Loucy (cell line): Measurements from ENCODE around the gene KIAA0753.
"Not testable (repeated sequence)": the region's sequence is repeated elsewhere in the genome, so short reads cannot be mapped to it uniquely, and the experiment has no call there.

Experiments used
- H2AFZ ChIP-seq: fragments of 200-600 bp; sonication (generic); 2 replicates; pipeline ENCODE4 v1.6.0; 2016; ENCODE audit warnings: antibody characterized with exemption, mild to moderate bottlenecking, low read length, moderate library complexity
- H3F3A ChIP-seq: fragments of 200-600 bp; 2 replicates; pipeline ENCODE4 v1.6.0; 2016; ENCODE audit warnings: antibody characterized with exemption, low read depth, mild to moderate bottlenecking
- H3K27me3 ChIP-seq: fragments of 200-600 bp; sonication (generic); 2 replicates; pipeline ENCODE4 v1.6.1; 2014; ENCODE audit warnings: low read length, mild to moderate bottlenecking; ENCODE audit not compliant: insufficient read depth, poor library complexity, severe bottlenecking
- H3K36me3 ChIP-seq: fragments of 200-600 bp; sonication (generic); 2 replicates; pipeline ENCODE4 v1.6.1; 2016; ENCODE audit warnings: low read length; ENCODE audit not compliant: insufficient read depth
- H3K4me1 ChIP-seq: fragments of 200-600 bp; sonication (generic); 2 replicates; pipeline ENCODE4 v1.5.1; 2014; ENCODE audit warnings: low read length, mild to moderate bottlenecking; ENCODE audit not compliant: insufficient read depth, poor library complexity, severe bottlenecking
- H3K4me2 ChIP-seq: fragments of 200-600 bp; sonication (generic); 2 replicates; pipeline ENCODE4 v1.6.0; 2014; ENCODE audit warnings: antibody characterized with exemption, low read length, low read depth, mild to moderate bottlenecking; ENCODE audit not compliant: poor library complexity, severe bottlenecking
- H3K4me3 ChIP-seq: fragments of 200-600 bp; sonication (generic); 2 replicates; pipeline ENCODE4 v1.5.1; 2014; ENCODE audit warnings: low read length, mild to moderate bottlenecking, mixed read lengths; ENCODE audit not compliant: poor library complexity, severe bottlenecking
- H3K79me2 ChIP-seq: fragments of 200-600 bp; sonication (generic); 2 replicates; pipeline ENCODE4 v1.6.1; 2014; ENCODE audit warnings: low read length; ENCODE audit not compliant: insufficient read depth
- H3K9ac ChIP-seq: fragments of 200-600 bp; sonication (generic); 2 replicates; pipeline ENCODE4 v1.6.0; 2014; ENCODE audit warnings: mild to moderate bottlenecking, low read depth, low read length, moderate library complexity; ENCODE audit not compliant: poor library complexity, severe bottlenecking
- H3K9me2 ChIP-seq: fragments of 200-600 bp; sonication (generic); replicated peaks from 2 replicates; pipeline ENCODE4 v1.6.1; 2016; ENCODE audit warnings: low read depth, low read length, mixed read lengths
- H3K9me3 ChIP-seq: fragments of 200-600 bp; sonication (generic); 2 replicates; pipeline ENCODE4 v1.6.1; 2014; ENCODE audit warnings: mild to moderate bottlenecking, antibody characterized with exemption, low read length, low read depth; ENCODE audit not compliant: insufficient read depth
- H4K20me1 ChIP-seq: fragments of 200-600 bp; sonication (generic); 2 replicates; pipeline ENCODE4 v1.6.0; 2014; ENCODE audit warnings: antibody characterized with exemption, low read length, mild to moderate bottlenecking; ENCODE audit not compliant: insufficient read depth, poor library complexity, severe bottlenecking
- CTCF ChIP-seq: fragments of 200-600 bp; sonication (generic); conservative IDR thresholded peaks from 2 replicates; pipeline ENCODE4 v1.5.1; 2014; ENCODE audit warnings: mild to moderate bottlenecking, antibody characterized with exemption, low read length
- EZH2phosphoT487 ChIP-seq: fragments of 200-600 bp; IDR thresholded peaks from 2 replicates; pipeline ENCODE4 v1.6.1; 2018; ENCODE audit warnings: antibody characterized with exemption, mild to moderate bottlenecking, moderate library complexity, borderline replicate concordance

Gene KIAA0753

GRCh38 chr17:6667516-6667915 lies 27.0 kb upstream of the KIAA0753 start:
- Histone ChIP-seq H3K4me2 (no peak overlapping the region), H3K27me3 (no peaks in the 10 kb centered on the region), H3K9me3 (no peaks in the 10 kb centered on the region), H3K9ac (no peak overlapping the region), H3K79me2 (no peaks in the 10 kb centered on the region), H3K4me1 (peaks cover 5% of the 10 kb centered on the region), H3K4me3 (no peak overlapping the region), H3F3A (no peaks in the 10 kb centered on the region), H3K9me2 (no peaks in the 10 kb centered on the region), H2AFZ (no peak overlapping the region), H4K20me1 (no peaks in the 10 kb centered on the region), H3K36me3 (no peaks in the 10 kb centered on the region)
- TF ChIP-seq EZH2phosphoT487 (no peak), CTCF (no peak)

GRCh38 chr17:6666557-6666956 lies 26.0 kb upstream of the KIAA0753 start:
- no peaks in the 10 kb centered on the region for H3K36me3 ChIP-seq
- H3K4me2 ChIP-seq = no peak overlapping the region
- TF ChIP-seq EZH2phosphoT487 (no peak), CTCF (no peak)

GRCh38 chr17:6666077-6666521 lies 25.6 kb upstream of the KIAA0753 start:
- H3K4me1 ChIP-seq = peaks cover 5% of the 10 kb centered on the region
- no peak overlapping the region for H3K4me2 ChIP-seq
- no peak overlapping the region for H2AFZ ChIP-seq
- no peak overlapping the region for H3K9ac ChIP-seq
- H3K79me2 ChIP-seq = no peaks in the 10 kb centered on the region
- H4K20me1 ChIP-seq = no peaks in the 10 kb centered on the region
- no peaks in the 10 kb centered on the region for H3K9me2 ChIP-seq
- H3K4me3 ChIP-seq = no peak overlapping the region
- no peaks in the 10 kb centered on the region for H3K27me3 ChIP-seq
- no peaks in the 10 kb centered on the region for H3K36me3 ChIP-seq
- peak; percentile 91 for TF ChIP-seq CTCF
- TF ChIP-seq EZH2phosphoT487 = no peak
- no peaks in the 10 kb centered on the region for H3K9me3 ChIP-seq
- H3F3A ChIP-seq = no peaks in the 10 kb centered on the region

More at GRCh38 chr17:6666557-6666956, 26.0 kb upstream of the KIAA0753 start:
- Histone ChIP-seq H3K9me3 (no peaks in the 10 kb centered on the region), H3F3A (no peaks in the 10 kb centered on the region), H3K79me2 (no peaks in the 10 kb centered on the region), H4K20me1 (no peaks in the 10 kb centered on the region), H2AFZ (no peak overlapping the region), H3K4me3 (no peak overlapping the region), H3K9me2 (no peaks in the 10 kb centered on the region), H3K9ac (no peak overlapping the region), H3K27me3 (no peaks in the 10 kb centered on the region), H3K4me1 (peaks cover 5% of the 10 kb centered on the region)

GRCh38 chr17:6663200-6663599 lies 22.7 kb upstream of the KIAA0753 start:
- H3F3A ChIP-seq, H4K20me1 ChIP-seq, H3K4me1 ChIP-seq, H3K9ac ChIP-seq, H3K4me2 ChIP-seq, H3K36me3 ChIP-seq, H3K9me2 ChIP-seq, H3K27me3 ChIP-seq, H3K9me3 ChIP-seq, H3K4me3 ChIP-seq, H3K79me2 ChIP-seq, H2AFZ ChIP-seq: not testable (repeated sequence)
